ENCODE results near the gene HERC3. TPM values are rescaled to one million over a fixed set of nuclear protein-coding genes. Genes with fewer than 3 reads are reported as not detected.

Gene HERC3
- total and polyA plus RNA-seq, 10 of the 15 experiments (the other 5 are each of a cell fraction or from before 2014, with no cell fraction given), result 0.52 to 18.2 (median 2.8) TPM

DNA sequence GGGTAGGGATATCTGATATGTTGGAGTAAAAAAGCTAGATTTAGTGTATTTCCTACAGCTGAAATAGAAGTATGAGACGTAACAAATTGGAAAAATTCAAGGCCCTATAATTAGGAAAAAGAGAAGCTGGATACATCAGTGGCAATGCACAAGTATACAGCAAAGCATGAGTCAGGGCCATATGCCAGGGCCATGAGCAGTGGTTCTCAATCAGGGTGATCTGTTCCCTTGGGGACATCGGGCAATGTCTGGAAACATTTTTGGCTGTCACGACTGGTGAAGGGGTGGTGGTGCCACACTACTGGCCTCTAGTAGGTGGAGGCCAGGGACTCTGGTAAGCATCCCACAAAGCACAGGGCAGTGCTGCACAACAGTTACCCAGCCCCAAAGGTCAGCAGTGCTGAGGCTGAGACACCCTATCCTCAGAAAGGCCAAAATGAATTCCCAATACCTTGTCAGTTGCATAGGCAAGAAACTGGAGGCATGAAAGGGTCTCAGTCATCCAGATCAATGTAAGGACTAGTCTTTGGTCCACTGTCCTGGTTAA lies 142.2 kb downstream of the HERC3 start:
- Histone ChIP-seq H2AFZ (ENCODE audit: control insufficient read depth, low read depth, low read length) (no peak overlapping the region), H3K79me2 (ENCODE audit: control insufficient read depth, insufficient read depth, low read length) (no peaks in the 10 kb centered on the region), H3K4me1 (ENCODE audit: control insufficient read depth, insufficient read depth, low read length) (no peaks in the 10 kb centered on the region), H3K27ac (ENCODE audit: control insufficient read depth, insufficient read depth) (no peak overlapping the region), H3K9me3 (replicated peaks; ENCODE audit: control insufficient read depth, insufficient read depth, low read length) (no peaks in the 10 kb centered on the region), H3K4me2 (ENCODE audit: control insufficient read depth, insufficient read depth) (no peak overlapping the region), H4K20me1 (ENCODE audit: control insufficient read depth, insufficient read depth) (no peaks in the 10 kb centered on the region), H3K4me3 (no peak overlapping the region), H3K9ac (ENCODE audit: control insufficient read depth, insufficient read depth, low read length) (no peak overlapping the region), H3K27me3 (replicated peaks in 1 of 2; ENCODE audit: control insufficient read depth in 2 of 2, insufficient read depth in 2 of 2, low read length in 1 of 2) (no peaks in the 10 kb centered on the region), H3K36me3 (ENCODE audit: control insufficient read depth in 2 of 2, insufficient read depth in 2 of 2, low read length in 1 of 2) (no peaks in the 10 kb centered on the region)
- TF ChIP-seq JUND (IDR thresholded peaks at IDR 0.05; ENCODE audit: low read depth, low read length), result no peak
- TF ChIP-seq, protein P1, sequence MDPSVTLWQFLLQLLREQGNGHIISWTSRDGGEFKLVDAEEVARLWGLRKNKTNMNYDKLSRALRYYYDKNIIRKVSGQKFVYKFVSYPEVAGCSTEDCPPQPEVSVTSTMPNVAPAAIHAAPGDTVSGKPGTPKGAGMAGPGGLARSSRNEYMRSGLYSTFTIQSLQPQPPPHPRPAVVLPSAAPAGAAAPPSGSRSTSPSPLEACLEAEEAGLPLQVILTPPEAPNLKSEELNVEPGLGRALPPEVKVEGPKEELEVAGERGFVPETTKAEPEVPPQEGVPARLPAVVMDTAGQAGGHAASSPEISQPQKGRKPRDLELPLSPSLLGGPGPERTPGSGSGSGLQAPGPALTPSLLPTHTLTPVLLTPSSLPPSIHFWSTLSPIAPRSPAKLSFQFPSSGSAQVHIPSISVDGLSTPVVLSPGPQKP (IDR thresholded peaks at IDR 0.05; ENCODE audit: low read depth, low read length), result no peak
- TF ChIP-seq NR2F1 (conservative IDR thresholded peaks at IDR 0.05), result no peak
- TF ChIP-seq, protein P2, sequence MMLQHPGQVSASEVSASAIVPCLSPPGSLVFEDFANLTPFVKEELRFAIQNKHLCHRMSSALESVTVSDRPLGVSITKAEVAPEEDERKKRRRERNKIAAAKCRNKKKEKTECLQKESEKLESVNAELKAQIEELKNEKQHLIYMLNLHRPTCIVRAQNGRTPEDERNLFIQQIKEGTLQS (IDR thresholded peaks at IDR 0.05; ENCODE audit: borderline replicate concordance, extremely low read depth, low read depth, low read length), result no peak
- ChIA-PET SMC1A (ENCODE audit: uncharacterized antibody, unreplicated experiment) (interaction anchor here (0.8 to 2.1 kb wide), 2 partner anchors 9 to 75 kb away, joined by 3 to 6 read pairs; no protein-coding TSS in a partner anchor), RAD21 (ENCODE audit: unreplicated experiment) (interaction anchor here (0.6 kb wide), 1 partner anchor 195 kb away, joined by 3 read pairs; no protein-coding TSS in a partner anchor), CTCF (interaction anchor here (0.6 to 1.3 kb wide), 3 partner anchors 61 to 195 kb away, joined by 3 to 6 read pairs (median 3); no protein-coding TSS in a partner anchor), POLR2A (no interaction called here)
- no peak for DNase-seq (ENCODE audit: low read depth, low spot score)
- in situ Hi-C loops (cut with MboI), result no loop called here
- FAIRE-seq, result no peak
- ATAC-seq, result no peak
- BruUV-seq (replicated peaks), result no TSS peak
- intact Hi-C loops (cut with micrococcal nuclease; ENCODE audit: unreplicated experiment), result no loop called here
- 65% methylated on average over 3 of the region's 3 CpGs for WGBS (ENCODE audit: insufficient coverage, insufficient replicate concordance, low lambda C conversion rate, missing lambda C conversion rate)

DNA sequence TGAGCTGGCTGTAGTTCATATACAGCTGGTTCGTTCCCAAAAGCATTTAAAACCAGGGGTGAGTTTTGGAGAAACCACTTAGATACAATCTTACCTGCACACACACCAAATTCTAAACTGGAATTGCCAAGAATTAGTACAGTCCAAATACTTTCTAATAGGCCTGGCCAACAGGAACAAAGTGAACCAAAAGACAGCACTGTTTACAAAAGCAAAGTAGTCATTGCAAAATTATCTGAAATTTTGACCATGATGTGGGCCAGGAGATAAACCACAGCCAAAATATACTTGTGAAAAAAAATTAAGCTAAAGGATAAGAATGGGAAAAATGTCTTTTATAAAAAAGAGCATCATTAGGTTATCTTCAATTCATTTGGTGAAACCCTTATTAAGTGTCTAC lies 143.3 kb downstream of the HERC3 start:
- ChIA-PET RAD21 (ENCODE audit: unreplicated experiment) (interaction anchor here (1.3 kb wide), 1 partner anchor 196 kb away, joined by 5 read pairs; no protein-coding TSS in a partner anchor), CTCF (interaction anchor here (0.7 to 1.4 kb wide), 6 partner anchors 11 to 62 kb away, joined by 3 to 4 read pairs (median 3); no protein-coding TSS in a partner anchor), POLR2A (no interaction called here), SMC1A (ENCODE audit: uncharacterized antibody, unreplicated experiment) (interaction anchor here (0.8 to 2.1 kb wide), 4 partner anchors 10 to 288 kb away, joined by 3 to 6 read pairs (median 4); no protein-coding TSS in a partner anchor)
- Histone ChIP-seq H4K20me1 (ENCODE audit: control insufficient read depth, insufficient read depth) (no peaks in the 10 kb centered on the region), H2AFZ (ENCODE audit: control insufficient read depth, low read depth, low read length) (no peak overlapping the region), H3K9ac (ENCODE audit: control insufficient read depth, insufficient read depth, low read length) (no peak overlapping the region), H3K4me2 (ENCODE audit: control insufficient read depth, insufficient read depth) (no peak overlapping the region), H3K4me1 (ENCODE audit: control insufficient read depth, insufficient read depth, low read length) (no peaks in the 10 kb centered on the region), H3K36me3 (ENCODE audit: control insufficient read depth in 2 of 2, insufficient read depth in 2 of 2, low read length in 1 of 2) (no peaks in the 10 kb centered on the region), H3K79me2 (ENCODE audit: control insufficient read depth, insufficient read depth, low read length) (no peaks in the 10 kb centered on the region), H3K9me3 (replicated peaks; ENCODE audit: control insufficient read depth, insufficient read depth, low read length) (no peaks in the 10 kb centered on the region), H3K4me3 (no peak overlapping the region), H3K27ac (ENCODE audit: control insufficient read depth, insufficient read depth) (no peak overlapping the region), H3K27me3 (replicated peaks in 1 of 2; ENCODE audit: control insufficient read depth in 2 of 2, insufficient read depth in 2 of 2, low read length in 1 of 2) (no peaks in the 10 kb centered on the region)
- no peak for ATAC-seq
- no peak for DNase-seq (ENCODE audit: low read depth, low spot score)
- 22% methylated on average over 1 of the region's 1 CpG for whole genome bisulfite sequencing (ENCODE audit: insufficient coverage, insufficient replicate concordance, low lambda C conversion rate, missing lambda C conversion rate)
- TF ChIP-seq BHLHE40 (IDR thresholded peaks at IDR 0.05; ENCODE audit: borderline replicate concordance in 1 of 2, low read depth in 2 of 2, low read length in 1 of 2), result no peak
- TF ChIP-seq CREB1 (IDR thresholded peaks at IDR 0.05; ENCODE audit: low read depth), result no peak
- no peak for TF ChIP-seq NR2F1 (conservative IDR thresholded peaks at IDR 0.05)
- BruUV-seq (replicated peaks), result no TSS peak
- intact Hi-C loops (cut with micrococcal nuclease; ENCODE audit: unreplicated experiment) (no loop called here), in situ Hi-C loops (cut with MboI) (no loop called here)
- FAIRE-seq, result no peak
